Keratinocyte (primary cell): Measurements from ENCODE around the gene ANKRD44.

Experiments
- CTCF ChIP-seq, 3 experiments: IDR thresholded peaks in 1 of 3; conservative IDR thresholded peaks in 1 of 3; optimal IDR thresholded peaks in 1 of 3; 2 replicates in 2 of 3; 3 replicates in 1 of 3; pipeline versions ENCODE3 to v1.5.1; 2011; ENCODE audit warnings: low read length in 3 of 3, mild to moderate bottlenecking in 3 of 3, moderate library complexity in 2 of 3, control low read depth in 1 of 3, inconsistent platforms in 1 of 3; ENCODE audit not compliant: insufficient read depth in 2 of 3; ENCODE audit errors: extremely low read depth in 1 of 3
- EZH2 ChIP-seq: IDR thresholded peaks from one replicate; pipeline ENCODE4 v1.6.1; 2012; ENCODE audit warnings: inconsistent platforms, mild to moderate bottlenecking, low read length, moderate library complexity

GRCh38 chr2:197058777-197059300 is 251.7 kb downstream of the ANKRD44 start:
- TF ChIP-seq CTCF (optimal IDR thresholded peaks at IDR 0.05 in 1 of 3, IDR thresholded peaks at IDR 0.05 in 1 of 3, conservative IDR thresholded peaks at IDR 0.05 in 1 of 3; ENCODE audit: extremely low read depth in 1 of 3, insufficient read depth in 2 of 3, low read length in 3 of 3) (no peak), EZH2 (no peak)
